ENCODE results near the gene BOD1. TPM values are rescaled to one million over a fixed set of nuclear protein-coding genes. Genes with fewer than 3 reads are reported as not detected.
A peak's percentile ranks its signal among the peaks of the same experiment; 100 is the strongest.
"Not testable (repeated sequence)": the region's sequence is repeated elsewhere in the genome, so short reads cannot be mapped to it uniquely, and the experiment has no call there.

Gene BOD1
- total and polyA plus RNA-seq, 9 donors = 72.2 to 99.6 (median 82.4) TPM

DNA sequence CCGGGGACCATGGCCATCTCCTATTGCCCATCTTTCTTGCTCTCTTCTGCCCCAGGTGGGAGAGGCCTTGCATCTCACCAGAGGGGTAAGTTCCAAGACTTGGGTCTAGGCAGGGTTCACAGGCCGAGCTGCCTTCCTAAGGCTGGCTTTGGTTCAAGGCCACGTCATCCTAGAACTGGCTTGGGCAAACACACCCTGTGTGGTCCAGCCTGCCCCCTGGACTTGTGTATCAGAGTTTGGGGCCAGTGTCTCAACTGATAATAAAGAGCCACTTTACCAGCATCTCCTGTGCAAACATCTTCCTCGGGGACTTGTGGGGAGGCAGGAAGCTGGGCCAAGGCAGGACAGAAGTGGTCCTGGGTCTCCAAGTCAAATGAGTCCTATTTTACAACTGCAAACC is 17.8 kb downstream of the BOD1 start:
- peaks cover 9% of the 10 kb centered on the region for H3K36me3 ChIP-seq (ENCODE audit: control insufficient read depth, insufficient read depth, low read length)
- 84% methylated on average over 3 of the region's 4 CpGs for WGBS (ENCODE audit: insufficient coverage)
- no peak for DNase-seq
- no peak overlapping the region for H3K4me3 ChIP-seq (ENCODE audit: low read length)
- no peaks in the 10 kb centered on the region for H3K9me3 ChIP-seq (replicated peaks; ENCODE audit: control insufficient read depth, low read depth, low read length)
- no peaks in the 10 kb centered on the region for H3K27me3 ChIP-seq (ENCODE audit: control insufficient read depth, insufficient read depth, low read length)
- no peak overlapping the region for H3K27ac ChIP-seq (ENCODE audit: low read length)
- H3K4me1 ChIP-seq (ENCODE audit: control insufficient read depth, insufficient read depth, low read length) = no peaks in the 10 kb centered on the region

DNA sequence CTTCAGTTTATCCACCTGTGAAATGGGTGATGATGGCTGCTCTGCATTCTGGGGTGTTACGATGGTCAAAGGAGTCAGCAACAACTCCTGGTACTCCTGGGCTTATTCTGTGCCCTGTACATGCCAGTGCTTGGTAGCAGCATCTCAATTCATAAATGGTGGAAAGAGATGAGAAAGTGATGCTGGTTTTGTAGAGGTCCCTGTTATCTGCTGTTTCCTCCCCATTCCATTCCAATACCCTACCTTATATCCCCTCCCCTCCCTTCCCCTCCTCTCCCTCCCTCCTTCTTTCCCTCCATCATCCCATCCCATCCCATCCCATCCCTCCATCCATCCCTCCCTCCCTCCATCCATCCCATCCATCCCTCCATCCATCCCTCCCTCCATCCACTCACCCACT is 19.1 kb downstream of the BOD1 start:
- Histone ChIP-seq H3K4me3 (ENCODE audit: low read length) (no peak overlapping the region), H3K36me3 (ENCODE audit: control insufficient read depth, insufficient read depth, low read length) (peaks cover 13% of the 10 kb centered on the region), H3K4me1 (ENCODE audit: control insufficient read depth, insufficient read depth, low read length) (no peaks in the 10 kb centered on the region), H3K9me3 (replicated peaks; ENCODE audit: control insufficient read depth, low read depth, low read length) (peaks cover 8% of the 10 kb centered on the region), H3K27me3 (ENCODE audit: control insufficient read depth, insufficient read depth, low read length) (no peaks in the 10 kb centered on the region), H3K27ac (ENCODE audit: low read length) (no peak overlapping the region)
- DNase-seq = no peak
- WGBS (ENCODE audit: insufficient coverage) = 88% methylated on average over 1 of the region's 1 CpG

DNA sequence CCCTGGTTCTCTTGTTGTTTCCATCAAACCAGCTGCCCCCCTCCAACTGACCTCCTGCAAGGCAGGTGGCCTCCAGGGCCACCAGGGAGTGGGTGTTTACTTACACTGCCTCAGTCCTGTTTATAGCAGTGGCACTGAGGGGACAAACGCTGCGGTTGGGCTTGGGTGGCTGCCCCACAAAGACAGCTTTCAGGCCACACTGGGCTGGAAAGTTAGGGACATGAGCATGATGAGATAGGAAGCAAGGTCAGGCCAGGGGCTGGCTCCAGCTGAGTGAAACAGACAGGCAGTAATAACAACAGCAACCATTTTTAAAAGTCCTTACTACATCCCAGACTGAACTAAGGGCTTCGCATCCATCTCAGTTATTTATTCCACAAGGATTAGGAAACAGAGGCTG is 20.6 kb downstream of the BOD1 start:
- Histone ChIP-seq H3K4me3 (ENCODE audit: low read length) (no peak overlapping the region), H3K27ac (ENCODE audit: low read length) (no peak overlapping the region), H3K27me3 (ENCODE audit: control insufficient read depth, insufficient read depth, low read length) (no peaks in the 10 kb centered on the region), H3K36me3 (ENCODE audit: control insufficient read depth, insufficient read depth, low read length) (peaks cover 10% of the 10 kb centered on the region), H3K9me3 (replicated peaks; ENCODE audit: control insufficient read depth, low read depth, low read length) (peaks cover 13% of the 10 kb centered on the region), H3K4me1 (ENCODE audit: control insufficient read depth, insufficient read depth, low read length) (peaks cover 3% of the 10 kb centered on the region)
- no peak for DNase-seq
- WGBS (ENCODE audit: insufficient coverage) = 17% methylated on average over 2 of the region's 3 CpGs

DNA sequence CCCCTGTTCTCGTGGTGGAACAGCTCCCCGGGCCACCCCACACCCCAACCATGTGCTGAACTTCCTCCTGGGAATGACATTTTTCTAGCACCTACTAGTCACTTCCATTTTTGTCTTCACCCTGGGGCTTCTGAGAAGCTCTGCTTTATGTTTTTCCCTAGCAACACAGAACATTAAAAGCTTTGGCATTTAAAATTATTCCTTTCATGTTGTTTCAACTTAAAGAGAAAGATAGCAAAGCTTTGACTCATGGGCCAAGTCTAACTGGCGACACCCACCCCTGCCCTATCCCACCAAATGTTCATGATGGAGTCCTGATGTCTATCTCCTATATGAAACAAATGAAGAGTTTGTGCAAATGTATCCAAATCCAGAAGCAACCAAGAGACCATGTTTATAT is 22.4 kb downstream of the BOD1 start:
- DNase-seq = no peak
- no peak overlapping the region for H3K4me3 ChIP-seq (ENCODE audit: low read length)
- no peaks in the 10 kb centered on the region for H3K27me3 ChIP-seq (ENCODE audit: control insufficient read depth, insufficient read depth, low read length)
- peaks cover 13% of the 10 kb centered on the region for H3K9me3 ChIP-seq (replicated peaks; ENCODE audit: control insufficient read depth, low read depth, low read length)
- peaks cover 11% of the 10 kb centered on the region for H3K4me1 ChIP-seq (ENCODE audit: control insufficient read depth, insufficient read depth, low read length)
- WGBS (ENCODE audit: insufficient coverage) = 75% methylated on average over 2 of the region's 3 CpGs
- H3K36me3 ChIP-seq (ENCODE audit: control insufficient read depth, insufficient read depth, low read length) = peaks cover 9% of the 10 kb centered on the region
- no peak overlapping the region for H3K27ac ChIP-seq (ENCODE audit: low read length)

DNA sequence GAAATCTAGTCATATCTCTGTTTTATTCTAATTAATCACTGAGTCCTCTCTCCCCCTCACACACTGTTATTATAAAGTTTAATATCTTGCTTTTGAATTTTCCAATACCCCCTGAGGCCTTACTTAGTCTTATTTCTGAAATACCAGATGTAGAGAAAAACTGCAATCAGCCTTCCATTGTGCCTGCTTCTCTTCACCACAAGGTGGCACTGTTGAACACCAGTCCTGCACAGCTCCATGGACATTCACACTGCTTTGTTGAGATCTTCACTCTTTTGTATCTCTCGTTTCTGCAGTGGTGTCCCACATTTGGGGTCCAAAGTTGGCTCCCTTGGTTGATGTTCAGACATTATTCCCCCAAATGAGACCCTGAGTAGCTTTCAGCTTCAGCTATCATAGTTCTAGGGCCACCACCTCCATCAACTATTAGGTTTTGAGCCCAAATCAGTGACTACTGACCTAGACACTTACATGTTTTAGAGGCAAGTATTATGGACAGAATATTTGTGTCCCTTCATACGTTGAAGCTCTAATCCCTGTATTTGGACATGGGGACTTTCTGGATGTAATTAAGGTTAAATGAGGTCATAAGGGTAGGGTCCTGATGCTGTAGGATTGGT is 24.3 kb downstream of the BOD1 start:
- peaks cover 11% of the 10 kb centered on the region for H3K4me1 ChIP-seq (ENCODE audit: control insufficient read depth, insufficient read depth, low read length)
- no peak overlapping the region for H3K27ac ChIP-seq (ENCODE audit: low read length)
- 88% methylated on average over 1 of the region's 2 CpGs for WGBS (ENCODE audit: insufficient coverage)
- H3K27me3 ChIP-seq (ENCODE audit: control insufficient read depth, insufficient read depth, low read length) = no peaks in the 10 kb centered on the region
- H3K4me3 ChIP-seq (ENCODE audit: low read length) = no peak overlapping the region
- H3K36me3 ChIP-seq (ENCODE audit: control insufficient read depth, insufficient read depth, low read length) = peaks cover 3% of the 10 kb centered on the region
- peaks cover 15% of the 10 kb centered on the region for H3K9me3 ChIP-seq (replicated peaks; ENCODE audit: control insufficient read depth, low read depth, low read length)
- DNase-seq = no peak

DNA sequence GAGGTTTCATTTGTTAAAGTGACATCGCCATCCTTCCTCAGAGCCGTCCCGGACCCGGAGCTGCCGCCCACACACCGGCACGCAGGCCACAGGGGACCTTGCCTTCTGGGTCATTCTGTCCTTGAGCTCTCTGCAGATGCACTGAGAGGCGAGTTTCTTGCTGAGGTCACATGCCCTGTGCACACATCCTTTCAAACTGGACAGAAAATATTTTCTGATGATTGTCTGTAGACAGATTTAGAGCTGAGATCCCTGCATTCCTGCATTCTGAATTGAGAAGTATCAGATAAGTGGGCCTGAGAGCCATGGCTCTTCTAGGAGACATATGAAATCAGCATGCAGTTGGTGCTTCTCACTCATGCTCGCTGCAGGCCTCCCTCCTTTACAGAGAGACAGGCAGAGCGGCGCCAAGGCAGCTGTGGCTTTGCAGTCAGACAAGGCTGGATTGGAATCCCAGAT is 25.4 kb downstream of the BOD1 start:
- peaks cover 11% of the 10 kb centered on the region for H3K4me1 ChIP-seq (ENCODE audit: control insufficient read depth, insufficient read depth, low read length)
- WGBS (ENCODE audit: insufficient coverage) = 41% methylated on average over 8 of the region's 11 CpGs
- H3K27ac ChIP-seq (ENCODE audit: low read length) = peak overlapping the region; percentile 55
- H3K4me3 ChIP-seq (ENCODE audit: low read length) = no peak overlapping the region
- peak; percentile 65 for DNase-seq
- no peaks in the 10 kb centered on the region for H3K27me3 ChIP-seq (ENCODE audit: control insufficient read depth, insufficient read depth, low read length)
- H3K36me3 ChIP-seq (ENCODE audit: control insufficient read depth, insufficient read depth, low read length) = peaks cover 3% of the 10 kb centered on the region
- peaks cover 22% of the 10 kb centered on the region for H3K9me3 ChIP-seq (replicated peaks; ENCODE audit: control insufficient read depth, low read depth, low read length)

DNA sequence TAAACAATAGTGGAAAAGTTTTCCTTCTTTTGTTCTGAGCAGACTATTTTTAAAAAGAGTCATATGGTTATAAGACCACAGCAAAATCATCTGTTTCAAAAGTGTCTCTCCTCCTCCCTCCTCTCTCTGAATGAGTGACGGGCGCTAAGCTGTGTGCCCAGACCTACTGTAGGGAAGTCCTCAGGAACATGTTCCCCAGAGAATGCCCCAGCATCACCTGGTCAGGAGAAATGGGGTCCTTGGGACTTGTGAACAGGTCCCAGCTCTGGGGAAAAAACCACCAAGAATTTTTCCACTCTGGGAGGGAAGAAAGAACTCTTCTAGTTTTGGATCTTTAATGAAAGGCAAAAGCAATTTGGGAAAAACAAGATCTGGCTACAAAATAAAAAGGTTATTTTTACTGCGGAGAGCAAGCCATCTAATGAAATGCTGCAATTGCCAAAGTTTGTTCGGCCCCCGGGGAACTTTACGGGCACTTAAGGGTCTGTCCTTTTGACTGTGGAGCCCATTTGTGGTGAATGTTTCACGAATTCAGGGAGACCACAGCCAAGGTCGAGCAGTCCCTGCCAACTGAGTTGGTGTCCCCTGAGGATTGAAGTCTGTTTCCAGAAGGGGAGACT is 25.9 kb downstream of the BOD1 start:
- Histone ChIP-seq H3K4me3 (ENCODE audit: low read length) (no peak overlapping the region), H3K27ac (ENCODE audit: low read length) (peak overlapping the region; percentile 55), H3K4me1 (ENCODE audit: control insufficient read depth, insufficient read depth, low read length) (peaks cover 11% of the 10 kb centered on the region), H3K36me3 (ENCODE audit: control insufficient read depth, insufficient read depth, low read length) (peaks cover 3% of the 10 kb centered on the region), H3K27me3 (ENCODE audit: control insufficient read depth, insufficient read depth, low read length) (no peaks in the 10 kb centered on the region), H3K9me3 (replicated peaks; ENCODE audit: control insufficient read depth, low read depth, low read length) (peaks cover 23% of the 10 kb centered on the region)
- 46% methylated on average over 6 of the region's 8 CpGs for WGBS (ENCODE audit: insufficient coverage)
- DNase-seq = peak; percentile 26

DNA sequence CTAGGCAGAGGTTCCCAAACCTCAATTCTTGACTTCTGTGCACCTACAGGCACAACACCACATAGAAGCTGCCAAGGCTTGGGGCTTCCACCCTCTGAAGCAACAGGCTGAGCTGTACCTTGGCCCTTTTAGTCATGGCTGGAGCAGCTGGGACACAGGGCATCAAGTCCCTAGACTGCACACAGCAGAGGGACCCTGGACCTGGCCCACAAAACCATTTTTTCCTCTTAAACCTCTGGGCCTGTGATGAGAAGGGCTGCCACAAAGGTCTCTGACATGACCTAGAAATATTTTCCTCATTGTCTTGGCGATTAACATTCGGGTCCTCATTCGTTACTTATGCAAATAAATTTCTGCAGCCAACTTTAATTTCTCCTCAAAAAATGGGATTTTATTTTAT is 30.3 kb downstream of the BOD1 start:
- peaks cover 40% of the 10 kb centered on the region for H3K4me1 ChIP-seq (ENCODE audit: control insufficient read depth, insufficient read depth, low read length)
- not testable (repeated sequence) for DNase-seq; H3K9me3 ChIP-seq (replicated peaks; ENCODE audit: control insufficient read depth, low read depth, low read length); H3K4me3 ChIP-seq (ENCODE audit: low read length); H3K36me3 ChIP-seq (ENCODE audit: control insufficient read depth, insufficient read depth, low read length); H3K27ac ChIP-seq (ENCODE audit: low read length); H3K27me3 ChIP-seq (ENCODE audit: control insufficient read depth, insufficient read depth, low read length)
- no CpG with 5 or more reads among the region's 3 CpGs for WGBS (ENCODE audit: insufficient coverage)

DNA sequence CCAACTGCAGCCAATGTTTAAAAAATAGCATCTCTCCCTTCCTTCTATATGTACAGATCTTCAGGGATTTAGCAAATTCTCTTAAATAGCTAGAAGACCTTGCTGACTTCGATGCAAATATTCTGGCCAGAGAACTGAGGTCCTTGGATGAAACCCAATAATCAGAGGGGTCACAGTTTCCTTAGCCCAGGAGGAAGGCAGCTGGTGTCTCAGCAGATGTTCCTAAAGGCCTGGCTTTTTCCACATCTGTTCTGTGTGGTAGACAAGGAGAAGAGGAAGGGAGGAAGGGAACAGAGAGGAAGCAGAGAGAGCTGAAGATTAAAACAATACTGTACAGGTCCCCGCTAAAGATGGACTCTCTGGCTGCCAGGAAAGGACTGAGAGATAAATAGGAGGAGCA is 33.1 kb downstream of the BOD1 start:
- peak overlapping the region; percentile 29 for H3K27ac ChIP-seq (ENCODE audit: low read length)
- WGBS (ENCODE audit: insufficient coverage) = 8% methylated on average over 2 of the region's 2 CpGs
- DNase-seq = peak; percentile 95

DNA sequence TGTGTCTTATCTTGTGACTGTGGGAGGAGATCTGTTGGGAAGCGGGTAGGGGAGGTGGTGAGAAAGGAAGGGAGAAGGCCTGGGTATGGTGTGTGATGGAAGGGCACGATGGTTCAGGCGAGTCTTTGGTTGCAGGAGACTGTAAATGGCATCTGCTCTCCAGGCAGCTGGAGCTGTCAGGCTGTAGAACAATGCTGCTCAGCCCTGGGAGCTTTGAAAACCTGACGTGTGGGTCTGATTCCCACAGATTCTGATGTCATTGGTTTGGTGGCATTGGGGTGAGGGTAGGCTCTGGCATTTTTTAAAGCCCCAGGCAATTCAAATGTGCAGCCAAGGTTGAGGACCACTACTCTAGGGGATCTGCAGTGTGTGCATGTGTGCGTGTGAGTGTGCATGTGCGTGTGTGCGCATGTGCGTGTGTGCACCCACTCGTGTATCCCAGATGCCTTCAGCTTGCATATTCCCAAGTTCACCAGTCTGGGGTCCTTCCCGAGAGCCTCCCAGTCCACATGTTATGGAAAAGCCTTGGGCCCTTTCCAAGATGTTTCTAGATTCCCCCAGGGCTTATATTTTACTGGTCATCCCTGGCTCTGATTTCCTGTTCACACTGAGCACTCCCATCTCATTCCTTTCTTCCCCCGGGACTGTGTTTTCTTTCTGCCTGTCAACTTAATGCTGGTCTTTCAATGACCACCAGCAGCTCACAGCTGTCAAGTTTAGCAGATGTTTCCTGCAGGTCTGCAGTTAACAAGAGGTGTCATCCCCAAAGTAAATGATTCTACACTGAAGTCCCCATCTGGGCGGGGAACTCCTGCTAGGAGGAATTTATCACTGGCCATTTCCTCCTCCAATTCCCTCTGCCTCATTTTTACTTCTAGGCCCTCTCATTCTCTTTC is 34.0 kb downstream of the BOD1 start:
- H3K9me3 ChIP-seq (replicated peaks; ENCODE audit: control insufficient read depth, low read depth, low read length) = peaks cover 17% of the 10 kb centered on the region
- H3K36me3 ChIP-seq (ENCODE audit: control insufficient read depth, insufficient read depth, low read length) = no peaks in the 10 kb centered on the region
- peak; percentile 92 for DNase-seq
- H3K27ac ChIP-seq (ENCODE audit: low read length) = peak overlapping the region; percentile 51
- 35% methylated on average over 11 of the region's 12 CpGs for WGBS (ENCODE audit: insufficient coverage)
- H3K4me3 ChIP-seq (ENCODE audit: low read length) = no peak overlapping the region
- H3K27me3 ChIP-seq (ENCODE audit: control insufficient read depth, insufficient read depth, low read length) = no peaks in the 10 kb centered on the region
- H3K4me1 ChIP-seq (ENCODE audit: control insufficient read depth, insufficient read depth, low read length) = peaks cover 29% of the 10 kb centered on the region

More for the DNA sequence above, 33.1 kb downstream of the BOD1 start:
- no peak overlapping the region for H3K4me3 ChIP-seq (ENCODE audit: low read length)
- H3K9me3 ChIP-seq (replicated peaks; ENCODE audit: control insufficient read depth, low read depth, low read length) = peaks cover 20% of the 10 kb centered on the region
- H3K27me3 ChIP-seq (ENCODE audit: control insufficient read depth, insufficient read depth, low read length) = no peaks in the 10 kb centered on the region
- peaks cover 29% of the 10 kb centered on the region for H3K4me1 ChIP-seq (ENCODE audit: control insufficient read depth, insufficient read depth, low read length)
- H3K36me3 ChIP-seq (ENCODE audit: control insufficient read depth, insufficient read depth, low read length) = no peaks in the 10 kb centered on the region
